ENCODE data around the gene JOSD2.
A peak's percentile ranks its signal among the peaks of the same experiment; 100 is the strongest.

DNA sequence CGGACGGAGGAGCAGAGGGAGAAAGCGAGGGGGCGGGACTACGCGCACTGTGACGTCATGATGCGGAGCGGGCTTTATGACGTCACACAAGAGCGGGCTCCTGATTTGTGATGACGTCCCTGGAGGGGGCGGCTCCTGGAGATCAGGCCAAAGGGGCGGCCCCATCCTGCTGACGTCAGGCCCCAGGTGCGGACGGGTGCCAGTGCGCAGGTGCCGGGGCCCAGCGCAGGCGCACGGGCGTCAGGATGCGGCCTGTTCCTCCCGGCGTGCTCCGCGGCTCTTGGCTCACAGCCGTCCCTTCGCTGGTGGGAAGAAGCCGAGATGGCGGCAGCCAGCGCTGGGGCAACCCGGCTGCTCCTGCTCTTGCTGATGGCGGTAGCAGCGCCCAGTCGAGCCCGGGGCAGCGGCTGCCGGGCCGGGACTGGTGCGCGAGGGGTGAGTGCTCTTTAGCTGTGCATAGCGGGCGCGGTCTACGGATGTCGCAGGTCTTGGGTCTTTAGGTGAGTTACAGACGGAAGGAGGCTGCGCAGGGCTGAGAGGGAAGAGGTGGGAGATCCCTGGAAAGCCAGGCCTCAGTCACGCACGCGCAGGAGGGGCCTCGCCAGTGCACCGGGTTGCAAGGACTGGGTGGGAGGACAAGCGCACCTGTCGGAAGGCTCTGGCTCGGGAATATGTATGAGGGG, 34.6 kb downstream of the JOSD2 start, which contains the start of the genes EMC10 and GARIN5A:
- TF ChIP-seq, protein P1, sequence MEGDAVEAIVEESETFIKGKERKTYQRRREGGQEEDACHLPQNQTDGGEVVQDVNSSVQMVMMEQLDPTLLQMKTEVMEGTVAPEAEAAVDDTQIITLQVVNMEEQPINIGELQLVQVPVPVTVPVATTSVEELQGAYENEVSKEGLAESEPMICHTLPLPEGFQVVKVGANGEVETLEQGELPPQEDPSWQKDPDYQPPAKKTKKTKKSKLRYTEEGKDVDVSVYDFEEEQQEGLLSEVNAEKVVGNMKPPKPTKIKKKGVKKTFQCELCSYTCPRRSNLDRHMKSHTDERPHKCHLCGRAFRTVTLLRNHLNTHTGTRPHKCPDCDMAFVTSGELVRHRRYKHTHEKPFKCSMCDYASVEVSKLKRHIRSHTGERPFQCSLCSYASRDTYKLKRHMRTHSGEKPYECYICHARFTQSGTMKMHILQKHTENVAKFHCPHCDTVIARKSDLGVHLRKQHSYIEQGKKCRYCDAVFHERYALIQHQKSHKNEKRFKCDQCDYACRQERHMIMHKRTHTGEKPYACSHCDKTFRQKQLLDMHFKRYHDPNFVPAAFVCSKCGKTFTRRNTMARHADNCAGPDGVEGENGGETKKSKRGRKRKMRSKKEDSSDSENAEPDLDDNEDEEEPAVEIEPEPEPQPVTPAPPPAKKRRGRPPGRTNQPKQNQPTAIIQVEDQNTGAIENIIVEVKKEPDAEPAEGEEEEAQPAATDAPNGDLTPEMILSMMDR (IDR thresholded peaks at IDR 0.05 in 2 of 3, conservative IDR thresholded peaks at IDR 0.05 in 1 of 3; ENCODE audit: borderline replicate concordance in 1 of 3, insufficient read depth in 1 of 3, low read depth in 2 of 3, low read length in 2 of 3), result no peak
- no peak for TF ChIP-seq EZH2 (IDR thresholded peaks at IDR 0.05)
- TF ChIP-seq POLR2A (IDR thresholded peaks at IDR 0.05; ENCODE audit: borderline replicate concordance, extremely low read depth, insufficient read depth, insufficient read length), result peak; percentile 92
- TF ChIP-seq CEBPB (IDR thresholded peaks at IDR 0.05; ENCODE audit: low read depth), result no peak
- peak; percentile 69; the same call in 1 of the 2 replicates for TF ChIP-seq SP1 (IDR thresholded peaks at IDR 0.05; ENCODE audit: low read depth)
- TF ChIP-seq, protein P2, sequence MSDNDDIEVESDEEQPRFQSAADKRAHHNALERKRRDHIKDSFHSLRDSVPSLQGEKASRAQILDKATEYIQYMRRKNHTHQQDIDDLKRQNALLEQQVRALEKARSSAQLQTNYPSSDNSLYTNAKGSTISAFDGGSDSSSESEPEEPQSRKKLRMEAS (IDR thresholded peaks at IDR 0.05), result peak; percentile 60
- TF ChIP-seq POLR2AphosphoS5 (IDR thresholded peaks at IDR 0.05; ENCODE audit: low read depth, low read length), result peak; percentile 95
- TF ChIP-seq RAD21 (IDR thresholded peaks at IDR 0.05; ENCODE audit: low read depth), result no peak

Measured in HCT116 (cell line).